ENCODE data around the gene CYRIA.

GRCh38 chr2:16640867-16641266, 24.8 kb downstream of the CYRIA start:
- no peak for TF ChIP-seq CHD2 (IDR thresholded peaks at IDR 0.05; ENCODE audit: low read length, partially characterized antibody)
- no peak for TF ChIP-seq NFIC (IDR thresholded peaks at IDR 0.05; ENCODE audit: borderline replicate concordance)
- no peak for TF ChIP-seq CTCF (IDR thresholded peaks at IDR 0.05)
- TF ChIP-seq FOXJ3 (CRISPR knock-in tag; IDR thresholded peaks at IDR 0.05), result no peak
